Peyer's patch (tissue), 4 donors: Measurements from ENCODE around the gene TMIE. TPM values are rescaled to one million over a fixed set of nuclear protein-coding genes. Genes with fewer than 3 reads are reported as not detected.

ENCODE experiments used
- DNase-seq, 3 donors: peaks; one replicate each; pipeline ENCODE4 v3.0.0-alpha.2; 2017 to 2019
- H3K27ac ChIP-seq, 4 donors: fragments of 200-600 bp; sonication (generic); one replicate each; pipeline ENCODE4 v1.5.1; 2016 to 2019
- H3K27me3 ChIP-seq, 2 donors: fragments of 200-600 bp; sonication (generic); one replicate each; pipeline ENCODE4 v1.5.1; 2019
- H3K36me3 ChIP-seq, 3 donors: fragments of 200-600 bp; sonication (generic); one replicate each; pipeline ENCODE4 v1.5.1; 2016 to 2019
- H3K4me1 ChIP-seq, 4 donors: fragments of 200-600 bp; sonication (generic); one replicate each; pipeline ENCODE4 v1.5.1; 2016 to 2019
- H3K4me3 ChIP-seq, 4 donors: fragments of 200-600 bp; sonication (generic); 1 replicate in 3 of 4; 2 replicates in 1 of 4; pipeline ENCODE4 v1.5.1; 2016 to 2019; ENCODE audit warnings: mild to moderate bottlenecking in 1 of 4
- H3K9me3 ChIP-seq, 4 donors: fragments of 200-600 bp; sonication (generic); one replicate each; pipeline ENCODE4 v1.5.1; 2016 to 2019; ENCODE audit warnings: mild to moderate bottlenecking in 1 of 4
- POLR2A ChIP-seq, 2 donors: fragments of 450-650 bp; IDR thresholded peaks; one replicate each; pipeline ENCODE4 v1.5.1; 2017; ENCODE audit warnings: antibody characterized with exemption in 2 of 2, mild to moderate bottlenecking in 2 of 2, moderate library complexity in 2 of 2
- total RNA-seq, 4 donors: library from RNA; depleted of rRNA; stranded (reverse); fragments of >200 nt; gene quantifications; one replicate each; pipeline ENCODE4 v1.1.0, GENCODE V29; 2016
- TF ChIP-seq, protein P1 (sequence below), 6 experiments: fragments of 450-650 bp in 4 of 6; fragments of 200-600 bp in 2 of 6; sonication (generic) in 1 of 6; IDR thresholded peaks; one replicate each; pipeline ENCODE4 v1.5.1; 2017 to 2019; ENCODE audit warnings: antibody characterized with exemption in 6 of 6, mild to moderate bottlenecking in 3 of 6, moderate library complexity in 1 of 6

The TMIE gene
- total RNA-seq, 4 donors from 2014 or later = 1.3 TPM; not detected in 3

DNA sequence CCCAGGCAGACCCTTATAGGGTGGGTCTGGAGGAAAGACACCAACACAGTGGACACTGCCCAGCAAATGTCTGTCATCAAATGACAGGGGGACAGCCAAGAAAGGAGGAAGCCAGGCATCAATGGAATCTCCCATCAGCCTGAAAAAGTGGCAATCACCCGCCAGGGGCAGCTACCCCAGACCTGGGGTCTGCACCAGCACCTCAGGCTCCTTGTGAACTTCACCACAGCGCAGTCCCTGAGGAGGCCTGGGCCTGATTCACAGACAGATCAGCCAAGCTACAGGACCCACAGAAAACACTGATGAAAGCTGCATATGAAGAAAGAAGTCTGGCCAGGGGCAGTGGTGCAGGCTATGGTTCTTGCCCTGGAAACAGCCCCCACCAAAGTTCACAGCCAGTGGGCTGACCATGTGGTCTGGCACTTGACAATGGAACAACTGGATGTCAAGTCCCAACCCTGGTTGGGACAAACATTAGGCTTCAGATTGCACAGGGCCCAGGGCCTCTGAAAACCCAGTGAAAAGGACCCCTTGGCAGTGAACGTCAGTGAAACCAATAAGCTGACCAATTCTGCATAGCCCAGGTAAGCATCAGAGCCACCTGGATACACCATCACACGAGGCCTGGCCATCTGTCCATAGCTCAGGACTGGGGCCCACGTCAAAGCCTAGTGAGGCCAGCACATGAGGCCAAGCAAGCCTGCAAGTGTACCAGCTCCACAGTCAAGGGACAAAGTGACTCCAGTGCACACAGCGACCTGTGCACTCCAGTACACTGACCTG, 36.8 kb upstream of the TMIE start:
- DNase-seq = peak in 1 of 3 donors; percentile 31
- Histone ChIP-seq H3K36me3 (no peaks in the 10 kb centered on the region), H3K4me3 (no peak overlapping the region), H3K27ac (no peak overlapping the region), H3K9me3 (no peaks in the 10 kb centered on the region), H3K27me3 (no peaks in the 10 kb centered on the region), H3K4me1 (peaks cover 0 to 14% (median 0%) of the 10 kb centered on the region in 4 donors)
- TF ChIP-seq, protein P1, sequence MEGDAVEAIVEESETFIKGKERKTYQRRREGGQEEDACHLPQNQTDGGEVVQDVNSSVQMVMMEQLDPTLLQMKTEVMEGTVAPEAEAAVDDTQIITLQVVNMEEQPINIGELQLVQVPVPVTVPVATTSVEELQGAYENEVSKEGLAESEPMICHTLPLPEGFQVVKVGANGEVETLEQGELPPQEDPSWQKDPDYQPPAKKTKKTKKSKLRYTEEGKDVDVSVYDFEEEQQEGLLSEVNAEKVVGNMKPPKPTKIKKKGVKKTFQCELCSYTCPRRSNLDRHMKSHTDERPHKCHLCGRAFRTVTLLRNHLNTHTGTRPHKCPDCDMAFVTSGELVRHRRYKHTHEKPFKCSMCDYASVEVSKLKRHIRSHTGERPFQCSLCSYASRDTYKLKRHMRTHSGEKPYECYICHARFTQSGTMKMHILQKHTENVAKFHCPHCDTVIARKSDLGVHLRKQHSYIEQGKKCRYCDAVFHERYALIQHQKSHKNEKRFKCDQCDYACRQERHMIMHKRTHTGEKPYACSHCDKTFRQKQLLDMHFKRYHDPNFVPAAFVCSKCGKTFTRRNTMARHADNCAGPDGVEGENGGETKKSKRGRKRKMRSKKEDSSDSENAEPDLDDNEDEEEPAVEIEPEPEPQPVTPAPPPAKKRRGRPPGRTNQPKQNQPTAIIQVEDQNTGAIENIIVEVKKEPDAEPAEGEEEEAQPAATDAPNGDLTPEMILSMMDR (IDR thresholded peaks at IDR 0.05) = no peak
- no peak for TF ChIP-seq POLR2A (IDR thresholded peaks at IDR 0.05)

DNA sequence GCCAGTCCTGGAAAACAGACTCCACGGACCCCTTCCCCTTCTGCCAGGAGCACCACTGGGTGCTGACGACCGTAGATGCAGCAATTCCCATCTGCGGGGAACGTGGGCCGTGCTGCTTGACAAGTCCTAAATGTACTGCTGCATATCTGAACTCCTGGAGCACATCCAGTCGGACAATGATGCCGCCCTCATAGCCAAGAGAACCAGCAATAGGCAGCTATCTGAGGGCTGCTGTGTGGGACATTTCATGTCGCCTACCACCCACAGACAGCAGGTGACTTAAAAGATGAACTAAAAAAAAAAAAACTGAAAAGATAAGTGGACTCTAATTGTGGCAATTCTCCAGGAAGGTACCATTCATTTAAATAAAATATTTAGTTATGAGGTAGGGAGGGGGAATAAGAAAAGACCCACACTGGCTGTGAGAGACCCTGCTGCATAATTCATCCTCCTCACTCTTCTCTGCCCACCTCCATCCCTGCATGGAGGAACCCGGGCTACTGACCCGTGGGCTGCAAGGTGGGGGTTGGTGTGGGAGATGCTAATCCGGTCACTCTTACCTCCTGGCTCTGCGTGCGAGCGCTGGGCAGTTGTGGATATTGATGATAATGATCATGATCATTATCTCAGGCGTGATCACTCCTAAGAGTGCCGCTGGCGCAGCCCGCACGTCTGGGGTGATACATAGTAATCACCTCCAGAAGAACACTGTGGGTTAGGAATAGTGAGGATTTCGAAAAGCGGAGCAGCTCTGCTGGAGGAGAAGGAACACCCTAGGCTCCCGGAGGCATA, 36.0 kb upstream of the TMIE start:
- Histone ChIP-seq H3K4me1 (peaks cover 0 to 14% (median 0%) of the 10 kb centered on the region in 4 donors), H3K27ac (no peak overlapping the region), H3K4me3 (no peak overlapping the region), H3K27me3 (no peaks in the 10 kb centered on the region), H3K36me3 (no peaks in the 10 kb centered on the region), H3K9me3 (no peaks in the 10 kb centered on the region)
- no peak for TF ChIP-seq POLR2A (IDR thresholded peaks at IDR 0.05)
- TF ChIP-seq, protein P1 (IDR thresholded peaks at IDR 0.05) = no peak
- DNase-seq = peak in 1 of 3 donors; percentile 29

DNA sequence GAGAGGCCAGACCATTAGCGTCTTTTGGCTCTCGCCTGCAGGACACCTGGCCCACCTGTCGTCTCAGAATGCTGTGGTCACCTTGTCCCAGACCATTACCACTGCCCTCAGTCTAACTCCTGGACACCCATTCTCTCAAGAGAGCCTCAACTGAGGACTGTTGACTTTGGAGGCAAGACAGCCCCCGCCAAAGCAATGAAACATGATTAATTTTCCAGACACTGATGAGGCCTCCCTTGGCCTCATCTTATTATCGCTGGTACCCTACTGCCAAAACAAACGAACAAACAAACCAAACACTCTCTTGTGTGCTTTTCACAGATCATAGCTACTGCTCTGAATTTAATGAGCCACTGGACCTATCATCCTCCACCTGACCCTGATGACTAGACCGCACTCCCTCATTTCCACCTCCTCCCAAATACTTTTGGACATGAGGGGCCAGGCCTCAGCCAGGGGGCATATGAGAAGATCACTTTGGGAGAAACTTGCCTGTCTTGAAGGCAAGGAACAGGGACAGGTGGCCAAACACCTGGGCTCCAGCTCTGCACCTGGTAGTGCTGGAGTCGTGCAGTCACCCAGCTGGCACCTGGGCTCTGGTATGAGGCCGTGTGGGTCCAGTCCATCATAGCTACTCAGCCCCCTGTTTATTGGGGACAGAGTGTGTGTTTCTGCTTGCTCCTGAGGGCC, 35.3 kb upstream of the TMIE start:
- Histone ChIP-seq H3K27me3 (no peaks in the 10 kb centered on the region), H3K36me3 (no peaks in the 10 kb centered on the region), H3K4me1 (peaks cover 0 to 14% (median 0%) of the 10 kb centered on the region in 4 donors), H3K4me3 (no peak overlapping the region), H3K9me3 (no peaks in the 10 kb centered on the region), H3K27ac (no peak overlapping the region)
- TF ChIP-seq, protein P1 (IDR thresholded peaks at IDR 0.05) = no peak
- no peak for TF ChIP-seq POLR2A (IDR thresholded peaks at IDR 0.05)
- DNase-seq = peak in 1 of 3 donors; percentile 19

DNA sequence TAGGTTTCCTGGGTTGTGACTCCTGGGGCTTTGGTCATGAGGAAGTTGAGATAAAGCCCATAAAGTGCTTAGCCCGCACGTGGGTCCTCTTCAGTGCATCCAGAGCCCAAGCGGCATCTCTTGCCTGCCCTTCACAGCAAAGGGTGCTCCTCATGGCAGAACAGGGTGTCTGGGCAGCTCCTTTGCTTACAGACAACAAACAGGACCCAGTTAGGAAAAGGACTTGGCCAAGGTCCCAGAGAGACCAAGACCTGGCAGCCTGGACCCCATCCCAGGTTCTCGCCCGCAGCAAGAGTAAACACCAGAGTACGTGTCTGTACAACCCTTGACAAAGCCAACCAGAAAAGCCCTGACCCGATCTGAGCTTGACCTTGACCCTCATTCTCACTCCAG, 34.7 kb upstream of the TMIE start:
- Histone ChIP-seq H3K36me3 (no peaks in the 10 kb centered on the region), H3K4me1 (peaks cover 0 to 14% (median 0%) of the 10 kb centered on the region in 4 donors), H3K4me3 (no peak overlapping the region), H3K9me3 (no peaks in the 10 kb centered on the region), H3K27ac (no peak overlapping the region), H3K27me3 (no peaks in the 10 kb centered on the region)
- TF ChIP-seq POLR2A (IDR thresholded peaks at IDR 0.05) = no peak
- TF ChIP-seq, protein P1 (IDR thresholded peaks at IDR 0.05) = no peak
- peak in 1 of 3 donors; percentile 27 for DNase-seq

DNA sequence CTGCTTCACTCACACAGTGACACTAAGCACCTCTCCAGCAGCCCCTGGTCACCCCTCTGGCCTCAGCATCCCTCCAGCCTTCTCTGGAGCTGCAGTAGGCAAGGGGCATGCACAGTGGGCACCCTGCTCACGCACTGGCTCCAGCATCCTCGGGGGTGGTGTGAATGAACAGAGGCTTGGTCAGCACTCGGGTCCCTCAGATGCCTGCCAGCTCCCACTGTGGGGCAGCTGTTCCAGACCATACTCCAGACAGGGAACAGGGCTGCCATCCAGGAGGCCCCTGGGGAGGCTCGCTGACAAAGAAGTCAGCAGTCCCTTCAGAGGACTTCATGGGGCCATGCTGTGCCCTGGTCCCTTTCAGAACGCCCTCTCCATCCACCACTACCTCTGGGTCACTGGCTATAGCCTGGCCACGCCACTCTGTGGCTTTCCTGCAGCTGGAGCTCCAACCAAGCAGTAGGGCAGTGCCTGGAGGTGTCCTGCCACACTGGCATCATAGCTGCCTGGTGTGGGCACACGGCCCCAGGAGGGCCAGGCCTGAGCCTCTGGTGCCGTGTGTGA, 34.1 kb upstream of the TMIE start:
- no peaks in the 10 kb centered on the region for H3K9me3 ChIP-seq
- H3K36me3 ChIP-seq = no peaks in the 10 kb centered on the region
- TF ChIP-seq, protein P1 (IDR thresholded peaks at IDR 0.05) = no peak
- no peak for TF ChIP-seq POLR2A (IDR thresholded peaks at IDR 0.05)
- no peaks in the 10 kb centered on the region for H3K27me3 ChIP-seq
- no peak overlapping the region for H3K4me3 ChIP-seq
- peaks cover 0 to 14% (median 0%) of the 10 kb centered on the region in 4 donors for H3K4me1 ChIP-seq
- peak in 1 of 3 donors; percentile 42 for DNase-seq
- H3K27ac ChIP-seq = no peak overlapping the region
